PC-3 (cell line): ENCODE results near the gene KIRREL1.

ENCODE experiments used
- EZH2 ChIP-seq: fragments of 300-600 bp; sonication (generic); IDR thresholded peaks from one replicate; pipeline ENCODE4 v1.6.1; 2017; ENCODE audit warnings: antibody characterized with exemption, mild to moderate bottlenecking, low read length; ENCODE audit not compliant: unreplicated experiment
- TF ChIP-seq, protein P1 (sequence below): fragments of 300-600 bp; sonication (generic); conservative IDR thresholded peaks from 2 replicates; pipeline ENCODE4 v1.5.1; 2017; ENCODE audit warnings: antibody characterized with exemption, low read depth, mild to moderate bottlenecking, low read length

- TF ChIP-seq, protein P1, sequence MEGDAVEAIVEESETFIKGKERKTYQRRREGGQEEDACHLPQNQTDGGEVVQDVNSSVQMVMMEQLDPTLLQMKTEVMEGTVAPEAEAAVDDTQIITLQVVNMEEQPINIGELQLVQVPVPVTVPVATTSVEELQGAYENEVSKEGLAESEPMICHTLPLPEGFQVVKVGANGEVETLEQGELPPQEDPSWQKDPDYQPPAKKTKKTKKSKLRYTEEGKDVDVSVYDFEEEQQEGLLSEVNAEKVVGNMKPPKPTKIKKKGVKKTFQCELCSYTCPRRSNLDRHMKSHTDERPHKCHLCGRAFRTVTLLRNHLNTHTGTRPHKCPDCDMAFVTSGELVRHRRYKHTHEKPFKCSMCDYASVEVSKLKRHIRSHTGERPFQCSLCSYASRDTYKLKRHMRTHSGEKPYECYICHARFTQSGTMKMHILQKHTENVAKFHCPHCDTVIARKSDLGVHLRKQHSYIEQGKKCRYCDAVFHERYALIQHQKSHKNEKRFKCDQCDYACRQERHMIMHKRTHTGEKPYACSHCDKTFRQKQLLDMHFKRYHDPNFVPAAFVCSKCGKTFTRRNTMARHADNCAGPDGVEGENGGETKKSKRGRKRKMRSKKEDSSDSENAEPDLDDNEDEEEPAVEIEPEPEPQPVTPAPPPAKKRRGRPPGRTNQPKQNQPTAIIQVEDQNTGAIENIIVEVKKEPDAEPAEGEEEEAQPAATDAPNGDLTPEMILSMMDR: no peak
- TF ChIP-seq EZH2: no peak
Observed at GRCh38 chr1:157955857-157956256, 37.6 kb upstream of the KIRREL1 start.
